HG02973 (cell line): ENCODE measurements around the gene NPAS3.

Experiments
- ATAC-seq: cut with Tn5 transposase; IDR thresholded peaks from one replicate; pipeline ENCODE4 v1.9.1; 2021; ENCODE audit warnings: moderate library complexity; ENCODE audit not compliant: unreplicated experiment

Gene NPAS3

DNA sequence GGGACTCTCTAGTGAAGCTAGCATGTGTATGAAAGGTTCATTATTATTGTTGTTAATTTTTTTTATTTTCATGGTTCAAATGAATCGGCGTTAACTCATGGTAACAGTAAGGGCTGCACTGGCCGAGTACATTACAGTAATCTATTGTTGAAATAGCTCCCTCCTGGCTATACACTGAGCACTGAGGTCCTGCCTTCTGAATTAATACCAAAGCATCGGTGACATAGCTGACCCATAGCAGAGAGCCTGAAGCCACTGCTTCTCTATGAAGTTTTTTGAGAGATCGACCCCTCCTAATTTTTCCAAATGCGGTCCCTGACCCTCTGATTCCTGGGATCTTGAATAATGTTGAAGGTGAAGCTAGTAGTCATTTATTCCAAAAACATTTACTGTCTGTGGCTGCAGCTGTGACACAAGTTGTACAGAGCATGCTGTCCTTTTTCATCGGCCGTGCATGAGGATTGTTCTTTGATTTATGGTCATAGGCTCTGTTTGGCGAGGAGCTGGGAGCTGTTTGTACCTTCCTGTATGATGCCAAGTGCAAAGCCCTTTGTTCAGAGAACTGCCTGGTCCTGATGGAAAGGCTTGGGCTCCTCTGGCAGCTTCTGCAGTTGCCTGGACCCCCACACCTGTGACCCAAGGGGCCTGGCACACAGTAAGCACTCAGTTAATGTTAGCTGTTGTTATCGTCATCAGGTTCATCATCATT is 525.7 kb downstream of the NPAS3 start:
- no peak for ATAC-seq

DNA sequence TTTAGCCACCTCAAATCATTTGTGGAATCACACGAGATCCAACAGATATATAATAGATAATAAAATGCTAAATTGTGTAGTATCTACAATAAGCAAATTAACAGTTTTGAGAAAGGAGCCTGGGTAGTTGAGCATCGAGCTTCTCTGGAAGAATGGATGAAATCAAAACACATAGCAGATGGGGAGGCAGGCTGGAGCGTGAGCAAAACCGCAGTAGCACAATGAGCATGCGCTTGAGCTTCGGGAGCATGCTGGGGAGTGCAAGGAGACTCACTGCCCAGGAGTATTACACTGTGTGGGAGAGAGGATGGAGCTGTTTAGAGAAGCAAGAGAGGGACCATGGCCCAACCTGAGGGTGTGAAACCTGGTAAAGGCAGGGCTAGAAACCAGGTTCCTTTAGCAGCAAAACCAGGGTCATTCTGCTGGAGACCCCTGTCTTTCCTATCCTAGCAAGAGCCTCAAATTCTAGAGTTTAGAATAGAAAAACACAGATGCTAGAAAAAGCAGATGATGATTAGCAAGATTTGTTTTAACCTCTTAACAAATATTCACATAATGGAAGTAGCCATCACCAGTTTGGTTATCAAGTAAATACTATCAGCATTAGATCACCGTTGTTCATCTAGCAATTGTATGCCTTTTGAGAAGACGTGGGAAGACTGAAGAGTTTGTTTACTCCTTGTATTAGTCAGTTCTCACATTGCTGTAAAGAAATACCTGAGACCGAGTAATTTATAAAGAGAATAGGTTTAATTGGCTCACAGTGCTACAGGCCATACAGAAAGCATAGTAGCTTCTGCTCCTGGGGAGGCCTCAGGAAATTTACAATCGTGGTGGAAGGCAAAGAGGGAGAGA is 527.4 kb downstream of the NPAS3 start:
- no peak for ATAC-seq

DNA sequence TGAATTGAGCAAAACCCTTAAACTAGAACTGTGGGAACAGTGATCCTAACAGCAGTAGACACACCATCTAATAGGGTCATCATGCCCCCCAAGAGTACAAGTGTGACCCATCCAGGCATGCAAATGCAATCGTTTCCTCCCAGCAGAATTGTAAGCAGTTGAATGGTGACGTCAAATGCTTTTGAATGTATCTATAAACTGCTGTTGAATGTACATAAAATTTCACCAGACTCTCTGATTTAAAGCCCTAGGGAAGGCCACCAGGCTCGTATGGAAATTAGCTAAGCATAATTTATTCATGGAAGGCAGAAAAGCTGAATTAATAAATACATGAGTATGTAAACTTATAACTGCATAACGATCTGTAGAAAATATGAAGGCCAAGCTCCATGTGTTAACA is 529.3 kb downstream of the NPAS3 start:
- ATAC-seq, result no peak

DNA sequence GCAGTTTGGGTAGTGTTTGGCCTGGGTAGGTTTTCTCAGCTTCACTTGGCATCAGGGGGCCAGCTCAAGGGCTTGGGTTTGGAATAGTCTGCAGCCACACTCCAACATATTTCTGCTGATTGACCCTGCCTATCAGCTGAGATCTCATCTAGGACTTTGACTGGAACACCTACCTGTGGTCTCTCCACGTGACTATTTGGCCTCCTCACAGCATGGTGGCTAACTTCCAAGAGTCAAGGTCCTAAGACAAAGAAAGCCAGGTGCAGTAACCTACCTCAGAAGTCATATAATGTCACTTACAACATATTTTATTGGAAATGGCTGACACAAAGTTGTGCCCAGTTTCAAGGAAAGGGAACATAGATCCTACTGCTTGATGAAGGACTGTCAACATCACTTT is 531.2 kb downstream of the NPAS3 start:
- ATAC-seq, result no peak

DNA sequence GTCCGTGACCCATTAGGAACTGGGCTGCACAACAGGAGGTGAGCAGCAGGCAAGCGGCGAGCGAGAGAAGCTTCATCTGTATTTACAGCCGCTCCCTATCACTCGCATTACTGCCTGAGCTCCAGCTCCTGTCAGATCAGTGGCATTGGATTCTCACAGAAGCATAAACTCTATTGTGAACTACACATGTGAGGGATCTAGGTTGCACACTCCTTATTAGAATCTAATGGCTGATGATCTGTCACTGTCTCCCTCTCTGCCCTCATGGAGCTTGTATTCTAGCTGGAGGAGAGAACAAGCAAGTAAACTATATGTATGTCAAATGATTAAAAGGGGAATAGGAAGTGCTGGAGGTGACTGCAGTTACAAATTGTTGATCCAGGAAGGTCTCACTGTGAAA is 533.1 kb downstream of the NPAS3 start:
- ATAC-seq, result no peak

DNA sequence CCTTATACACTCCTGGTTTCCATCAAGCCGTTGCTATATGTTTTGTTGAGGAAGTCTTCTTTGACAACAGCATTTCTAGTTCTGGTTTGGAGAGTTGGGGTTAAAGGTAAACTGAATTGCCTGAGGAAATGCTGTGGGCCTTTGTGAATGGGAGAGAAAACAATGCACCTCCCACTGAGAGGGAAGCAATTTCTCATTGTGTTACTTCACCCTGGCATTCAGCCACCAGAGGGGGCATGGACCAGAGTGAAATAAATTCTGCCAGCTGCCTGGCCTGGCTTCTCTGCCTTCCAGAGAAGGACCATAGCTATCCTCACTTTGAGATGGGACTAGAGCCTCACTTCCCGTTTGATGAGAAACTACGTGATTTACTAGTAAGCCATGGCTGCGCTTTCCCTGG is 536.9 kb downstream of the NPAS3 start:
- no peak for ATAC-seq

DNA sequence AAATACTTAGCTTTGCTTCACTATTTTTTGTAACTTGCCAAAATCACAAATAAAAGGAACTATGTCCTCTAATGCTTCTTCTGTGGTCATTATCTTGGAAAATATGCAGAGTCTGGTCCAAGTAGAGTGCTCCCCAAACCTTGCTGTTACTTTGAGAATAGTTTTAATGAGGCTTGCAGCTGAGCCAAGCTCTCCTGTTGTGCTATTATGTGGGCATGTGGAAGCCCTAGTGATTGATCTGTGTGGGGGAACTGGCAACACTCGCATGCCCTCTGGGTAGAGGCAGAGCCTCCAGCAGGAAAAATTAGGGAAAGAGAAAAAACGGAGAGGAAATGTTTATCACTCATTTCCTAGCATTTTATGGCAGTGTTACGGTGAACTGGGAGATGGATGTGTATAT is 539.1 kb downstream of the NPAS3 start:
- ATAC-seq, result no peak

DNA sequence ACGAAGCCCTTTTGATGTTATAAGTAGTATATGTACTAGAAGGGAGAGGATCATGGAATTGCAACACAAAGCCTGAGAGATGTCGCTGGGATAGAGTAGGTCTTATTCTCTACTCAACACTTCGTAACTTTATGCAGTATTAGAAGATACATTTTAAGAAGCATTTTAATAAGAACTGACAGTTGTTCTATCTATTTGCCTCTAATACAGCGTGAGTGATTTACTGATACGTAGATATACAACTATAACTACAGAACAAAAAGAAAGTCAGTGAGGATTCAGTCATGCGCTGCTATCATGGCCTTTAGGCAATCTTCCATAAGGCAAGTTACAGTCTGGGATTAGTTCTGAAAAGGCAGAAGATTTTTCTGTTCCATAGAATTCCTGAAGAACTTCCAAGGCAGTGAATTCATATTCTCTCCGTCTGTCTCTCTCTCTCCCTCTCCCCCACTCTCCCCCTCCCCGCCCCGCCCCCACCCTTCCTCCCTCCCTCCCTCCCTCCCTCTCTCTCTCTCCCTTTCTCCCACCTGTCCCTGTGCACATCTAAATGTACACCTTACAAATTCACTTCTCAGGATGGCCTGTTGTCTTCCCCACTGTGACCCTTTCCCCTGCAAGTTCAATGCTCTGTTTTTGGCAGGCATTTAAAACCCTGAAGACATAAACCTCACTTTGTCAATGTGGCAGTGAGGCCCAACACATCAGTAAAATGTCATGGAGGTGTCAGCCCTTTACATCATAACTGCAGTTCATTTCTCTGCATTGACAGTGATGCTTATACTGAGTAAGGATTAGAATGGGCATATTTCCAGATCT is 541.6 kb downstream of the NPAS3 start:
- no peak for ATAC-seq

DNA sequence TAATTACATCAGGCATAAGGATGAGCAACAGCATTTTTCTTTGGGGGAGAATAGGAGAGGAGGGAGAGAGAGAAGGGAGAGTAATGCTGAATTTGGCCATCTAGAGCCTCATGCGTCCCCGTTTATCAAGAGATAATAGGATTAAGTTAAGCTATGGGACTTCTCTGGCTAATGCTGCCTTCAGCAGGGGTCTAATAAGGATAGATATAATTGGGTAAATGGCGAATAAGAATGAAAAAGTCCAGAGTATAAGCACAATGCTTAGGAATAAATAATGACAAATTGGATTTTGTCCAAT is 542.2 kb downstream of the NPAS3 start:
- no peak for ATAC-seq

DNA sequence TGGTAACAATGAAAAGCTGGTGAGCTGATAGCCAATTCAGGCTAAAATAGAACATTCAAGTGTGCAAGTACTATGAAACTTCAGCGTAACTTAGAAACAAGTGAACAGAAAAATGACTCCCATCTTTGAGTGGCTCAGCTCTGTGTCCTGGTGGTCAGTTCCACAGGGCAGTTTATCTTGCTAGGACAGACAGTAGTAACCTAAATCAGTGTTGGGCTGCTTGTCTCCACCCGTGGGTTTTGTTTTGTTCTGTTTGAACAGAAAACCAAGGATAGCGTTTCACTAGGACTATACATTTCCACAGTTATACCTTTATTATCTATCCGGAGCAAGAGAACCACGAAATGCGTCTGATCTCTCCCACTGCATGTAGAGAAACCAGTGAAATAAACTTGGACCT is 544.4 kb downstream of the NPAS3 start:
- ATAC-seq, result no peak

DNA sequence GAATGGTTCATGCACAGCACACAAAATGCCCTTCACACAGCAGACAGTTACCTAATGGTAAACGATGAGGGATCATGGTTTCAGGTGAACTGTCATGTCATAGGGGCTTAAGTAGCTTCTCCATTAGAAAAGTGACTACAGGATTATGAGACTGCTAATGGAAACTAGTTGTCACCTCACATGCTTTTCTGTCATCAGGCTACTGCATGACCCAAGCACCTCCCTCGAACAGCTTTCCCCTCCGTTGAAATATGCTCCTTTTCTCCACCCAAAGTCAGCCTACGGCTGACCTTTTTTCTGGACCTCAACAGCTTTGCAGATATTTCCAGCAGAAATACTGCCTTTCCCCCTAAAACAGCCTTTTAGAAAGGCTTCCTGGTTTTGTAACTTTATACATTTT is 544.9 kb downstream of the NPAS3 start:
- no peak for ATAC-seq

DNA sequence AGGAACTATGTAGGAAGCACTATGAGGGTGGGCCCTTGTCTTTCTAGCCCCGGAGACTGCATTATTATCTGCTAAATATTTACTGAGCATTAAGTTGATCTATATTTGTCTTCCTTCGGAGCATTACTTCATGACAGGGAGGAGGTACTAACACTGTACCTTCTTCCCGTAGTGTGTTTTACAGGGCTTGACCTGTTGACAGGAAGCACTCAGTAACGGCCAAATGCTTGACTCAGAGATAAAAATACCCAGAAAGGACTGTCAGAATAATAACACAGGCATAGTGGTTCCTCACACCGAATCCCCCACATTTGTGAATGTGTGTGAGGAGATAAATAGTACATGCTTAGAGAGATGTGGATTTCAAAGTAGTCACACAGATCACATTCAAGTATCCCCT is 545.6 kb downstream of the NPAS3 start:
- no peak for ATAC-seq

DNA sequence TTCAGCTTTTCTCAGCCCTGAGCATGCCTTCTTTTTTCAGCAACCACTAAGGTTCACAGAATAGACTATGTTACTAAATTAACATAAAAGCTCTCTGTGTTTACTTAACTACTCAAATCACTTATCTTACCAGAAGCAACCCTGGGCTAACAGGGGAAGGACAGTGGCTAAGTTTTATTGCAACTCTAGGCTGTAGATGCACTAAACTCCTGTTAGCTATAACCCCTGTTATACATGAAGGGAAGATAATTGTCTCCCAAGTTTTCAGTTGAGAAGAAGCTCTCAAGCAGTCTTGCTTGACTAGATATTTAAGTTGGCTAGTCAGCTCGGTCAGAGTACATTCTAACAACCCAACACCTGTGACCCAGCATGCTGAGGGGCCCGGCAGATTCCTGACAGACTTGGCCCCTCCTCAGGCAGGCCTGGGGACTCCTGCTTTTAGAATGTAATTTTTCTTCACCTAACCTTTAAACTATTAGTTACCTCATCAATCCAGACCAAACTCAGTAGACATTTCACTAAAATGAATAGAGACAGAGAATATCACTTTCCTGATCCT is 547.7 kb downstream of the NPAS3 start:
- no peak for ATAC-seq

DNA sequence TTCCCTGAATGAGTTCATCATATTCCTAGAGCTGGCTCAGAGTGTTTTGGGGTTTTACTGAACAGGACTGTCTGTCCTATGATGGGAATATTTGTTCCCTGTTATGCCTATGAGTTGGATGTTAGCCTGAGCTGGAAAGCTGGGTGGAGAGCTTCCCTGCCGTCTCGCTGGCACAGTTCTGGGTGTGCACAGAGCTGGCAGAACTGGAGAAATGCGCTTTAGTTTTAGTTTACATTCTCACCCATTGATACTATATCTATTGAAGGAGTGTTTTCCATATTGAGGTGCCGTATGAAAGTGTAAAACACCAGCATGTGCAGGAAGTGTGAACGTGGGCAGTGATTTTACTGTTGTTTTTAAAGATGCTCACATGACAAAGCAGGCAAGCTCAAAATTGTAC is 549.9 kb downstream of the NPAS3 start:
- ATAC-seq, result no peak

DNA sequence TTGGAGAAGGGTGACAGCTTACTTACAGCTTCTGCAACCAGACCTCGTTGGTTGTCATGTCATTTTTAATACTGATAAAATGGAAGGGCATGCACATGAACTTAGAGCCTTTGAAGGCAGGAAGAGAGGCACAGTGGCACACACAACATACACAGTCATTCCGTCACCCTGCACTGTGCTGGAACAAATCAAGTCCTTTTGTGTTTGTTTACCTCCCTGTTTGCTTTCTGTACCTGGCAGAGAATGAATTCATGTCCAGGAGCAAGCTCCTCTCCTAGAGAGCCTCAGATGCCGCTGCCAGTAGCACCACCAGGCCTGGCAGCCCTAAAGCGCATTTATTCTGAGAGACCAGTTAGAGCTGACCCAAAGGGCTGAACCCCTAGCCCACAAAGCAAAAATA is 551.9 kb downstream of the NPAS3 start:
- ATAC-seq, result no peak

DNA sequence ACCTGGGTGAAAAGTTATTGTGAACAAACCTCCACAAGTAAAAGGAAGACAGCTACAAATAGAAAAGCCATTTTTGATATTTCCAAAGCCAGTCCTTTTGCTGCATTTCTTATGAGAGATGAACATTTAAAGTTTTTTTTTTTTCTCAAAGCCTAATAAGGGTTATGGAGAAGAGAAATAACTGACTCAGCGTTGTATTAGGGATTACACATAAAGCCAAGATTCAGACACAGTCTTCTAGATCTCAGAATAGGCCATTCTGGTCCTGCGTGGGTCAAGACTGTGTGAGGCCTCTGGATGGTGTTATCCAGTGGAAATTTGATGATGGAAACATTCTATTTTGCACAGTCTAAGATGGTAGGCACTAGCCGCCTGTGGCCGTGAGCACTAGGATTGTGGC is 552.4 kb downstream of the NPAS3 start:
- ATAC-seq, result no peak

DNA sequence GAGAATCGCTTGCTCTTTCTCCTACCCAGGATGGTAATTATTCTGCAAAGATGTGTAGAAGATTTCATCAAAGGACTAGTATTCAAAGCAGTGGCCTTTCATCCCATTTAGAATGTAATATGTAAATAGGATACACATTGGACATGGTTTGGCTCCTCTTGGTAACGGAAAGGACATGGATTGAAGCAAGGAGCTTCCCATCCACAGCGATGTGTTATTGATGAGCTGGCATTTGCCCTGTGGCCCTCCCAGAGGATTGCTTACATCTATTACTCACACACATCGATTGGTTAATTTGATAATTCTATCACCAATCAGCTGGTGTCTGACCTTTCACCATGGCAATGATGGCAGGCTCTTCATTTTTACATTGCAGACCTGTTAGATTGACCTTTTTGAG is 553.8 kb downstream of the NPAS3 start:
- ATAC-seq, result no peak

DNA sequence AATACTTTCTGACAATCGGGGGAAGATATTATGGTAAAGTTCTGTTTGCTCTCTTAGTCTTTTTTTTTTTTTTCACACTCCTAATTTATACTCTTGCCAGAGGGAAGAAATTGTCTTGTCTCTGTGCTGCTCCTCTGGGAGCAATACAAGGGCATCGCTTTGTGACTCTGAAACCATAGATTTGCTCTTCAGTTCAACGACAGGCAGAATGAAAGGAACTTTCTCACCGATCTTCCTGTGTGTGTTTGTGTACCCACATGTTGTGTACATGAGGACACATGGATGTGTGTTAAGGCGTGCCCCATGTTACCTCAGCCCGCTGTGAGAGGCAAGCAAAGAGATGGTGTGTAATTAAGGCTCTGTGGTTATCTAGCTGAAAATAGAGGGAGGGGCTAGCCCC is 554.6 kb downstream of the NPAS3 start:
- ATAC-seq, result no peak

DNA sequence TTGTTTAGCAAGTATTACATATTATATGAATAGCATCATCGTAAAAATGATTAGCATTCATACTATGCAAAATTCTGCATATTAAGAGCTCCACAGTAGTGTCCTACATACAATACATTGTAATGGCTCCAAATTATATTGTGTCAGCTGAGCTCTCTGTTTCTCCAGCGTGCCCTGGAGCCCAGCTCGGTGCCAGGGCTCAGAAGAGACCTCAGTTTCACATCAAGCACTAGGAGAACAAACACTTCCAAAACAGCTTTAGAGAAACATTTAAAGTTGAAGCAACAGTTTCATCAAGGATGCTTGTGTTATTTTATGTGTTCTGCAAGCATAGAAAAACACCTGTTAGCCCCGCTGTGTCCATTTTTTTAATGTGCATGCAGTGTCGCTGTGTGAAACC is 555.3 kb downstream of the NPAS3 start:
- ATAC-seq, result no peak

DNA sequence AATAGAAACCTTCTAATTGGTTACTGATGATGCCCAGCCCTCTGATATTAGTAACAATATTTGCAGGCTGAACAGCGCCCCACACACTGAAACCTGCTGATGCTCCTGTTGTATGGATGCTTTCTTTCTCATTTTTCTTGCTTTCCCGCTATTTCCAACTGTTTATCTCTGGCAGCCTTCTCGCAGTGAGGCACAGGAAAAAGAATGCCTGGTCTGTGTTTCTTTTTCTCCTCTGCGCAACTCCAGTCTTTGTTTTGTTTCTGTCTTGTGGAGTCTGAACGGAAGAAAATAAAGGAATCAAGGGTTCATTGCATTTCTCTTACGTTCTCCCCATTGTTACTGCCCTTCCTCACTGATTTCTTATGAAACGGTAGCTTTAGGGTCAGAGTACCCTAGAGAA is 561.0 kb downstream of the NPAS3 start:
- ATAC-seq, result no peak

DNA sequence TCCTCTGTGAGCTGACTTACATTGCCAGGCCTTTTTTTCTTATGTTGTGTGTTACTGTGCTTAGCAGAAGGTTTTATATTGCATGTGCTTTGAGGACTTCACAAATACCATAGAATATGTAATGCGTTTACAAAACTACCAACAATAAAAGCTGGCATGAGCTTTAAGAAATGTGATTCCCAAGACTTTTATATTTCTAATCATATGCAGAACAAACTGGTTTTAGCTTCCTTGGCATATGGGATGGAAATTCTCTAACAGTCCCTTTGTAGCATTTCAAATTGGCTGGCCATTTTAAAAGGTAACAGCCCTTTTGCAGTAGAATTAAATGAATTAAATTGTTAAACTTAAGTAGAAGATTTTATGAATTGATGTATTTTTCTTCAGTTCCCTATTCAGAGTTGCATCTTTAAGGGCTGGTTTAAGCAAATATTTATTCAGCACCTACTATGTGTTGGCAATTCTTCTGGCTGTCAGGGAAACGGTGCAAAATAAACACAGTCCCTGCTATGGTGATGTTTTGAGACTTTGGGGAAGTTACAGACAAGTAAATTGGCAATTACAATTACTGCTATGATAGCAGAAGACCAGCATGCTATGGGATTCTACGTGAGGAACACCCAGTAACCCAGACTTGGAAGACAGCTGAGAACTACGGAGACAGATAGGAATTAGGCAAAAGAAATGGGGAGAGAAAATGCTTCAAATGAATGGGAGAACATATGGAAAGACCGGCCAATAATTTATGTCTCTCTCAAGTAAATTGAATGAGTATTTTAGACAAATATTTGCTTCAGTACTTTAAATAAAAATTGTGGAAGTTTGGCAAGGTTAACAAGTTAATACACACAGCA is 565.8 kb downstream of the NPAS3 start:
- ATAC-seq, result no peak
